ENCODE measurements around the gene JMJD1C. TPM values are rescaled to one million over a fixed set of nuclear protein-coding genes. Genes with fewer than 3 reads are reported as not detected.
"Not testable (repeated sequence)": the region's sequence is repeated elsewhere in the genome, so short reads cannot be mapped to it uniquely, and the experiment has no call there.

The JMJD1C gene
- total RNA-seq, 1 donor from 2014 or later: 83.7 TPM

GRCh38 chr10:63344269-63344668 lies 121.5 kb downstream of the JMJD1C start:
- Mint-ChIP-seq H3K4me3 (ENCODE audit: unreplicated experiment) (no peak overlapping the region), H3K36me3 (ENCODE audit: low read depth, unreplicated experiment) (no peaks in the 10 kb centered on the region), H3K4me1 (ENCODE audit: unreplicated experiment) (no peaks in the 10 kb centered on the region), H3K27ac (ENCODE audit: unreplicated experiment) (no peak overlapping the region), H3K9me3 (ENCODE audit: unreplicated experiment) (no peaks in the 10 kb centered on the region), H3K27me3 (ENCODE audit: unreplicated experiment) (no peaks in the 10 kb centered on the region)
- TF ChIP-seq CTCF (IDR thresholded peaks at IDR 0.05; ENCODE audit: unreplicated experiment): no peak
- DNase-seq (ENCODE audit: low spot score): no peak

GRCh38 chr10:63343476-63343875 lies 122.3 kb downstream of the JMJD1C start:
- no peaks in the 10 kb centered on the region for H3K9me3 Mint-ChIP-seq (ENCODE audit: unreplicated experiment)
- no peaks in the 10 kb centered on the region for H3K27me3 Mint-ChIP-seq (ENCODE audit: unreplicated experiment)
- no peak overlapping the region for H3K27ac Mint-ChIP-seq (ENCODE audit: unreplicated experiment)
- no peak for TF ChIP-seq CTCF (IDR thresholded peaks at IDR 0.05; ENCODE audit: unreplicated experiment)
- H3K36me3 Mint-ChIP-seq (ENCODE audit: low read depth, unreplicated experiment): no peaks in the 10 kb centered on the region
- no peak for DNase-seq (ENCODE audit: low spot score)
- H3K4me1 Mint-ChIP-seq (ENCODE audit: unreplicated experiment): no peaks in the 10 kb centered on the region
- H3K4me3 Mint-ChIP-seq (ENCODE audit: unreplicated experiment): no peak overlapping the region

- H3K4me3 Mint-ChIP-seq (ENCODE audit: unreplicated experiment); H3K27me3 Mint-ChIP-seq (ENCODE audit: unreplicated experiment); H3K4me1 Mint-ChIP-seq (ENCODE audit: unreplicated experiment); H3K27ac Mint-ChIP-seq (ENCODE audit: unreplicated experiment); DNase-seq (ENCODE audit: low spot score); H3K36me3 Mint-ChIP-seq (ENCODE audit: low read depth, unreplicated experiment); H3K9me3 Mint-ChIP-seq (ENCODE audit: unreplicated experiment): not testable (repeated sequence)
These were observed 126.1 kb downstream of the JMJD1C start for GRCh38 chr10:63339640-63340039.

GRCh38 chr10:63337455-63338251 lies 128.1 kb downstream of the JMJD1C start:
- Mint-ChIP-seq H3K27ac (ENCODE audit: unreplicated experiment) (no peak overlapping the region), H3K4me1 (ENCODE audit: unreplicated experiment) (no peaks in the 10 kb centered on the region), H3K4me3 (ENCODE audit: unreplicated experiment) (no peak overlapping the region), H3K36me3 (ENCODE audit: low read depth, unreplicated experiment) (no peaks in the 10 kb centered on the region), H3K27me3 (ENCODE audit: unreplicated experiment) (no peaks in the 10 kb centered on the region), H3K9me3 (ENCODE audit: unreplicated experiment) (no peaks in the 10 kb centered on the region)
- DNase-seq (ENCODE audit: low spot score): no peak
- no peak for TF ChIP-seq CTCF (IDR thresholded peaks at IDR 0.05; ENCODE audit: unreplicated experiment)

GRCh38 chr10:63331586-63331985 lies 134.2 kb downstream of the JMJD1C start:
- Mint-ChIP-seq H3K4me1 (ENCODE audit: unreplicated experiment) (no peaks in the 10 kb centered on the region), H3K27me3 (ENCODE audit: unreplicated experiment) (no peaks in the 10 kb centered on the region), H3K4me3 (ENCODE audit: unreplicated experiment) (no peak overlapping the region), H3K27ac (ENCODE audit: unreplicated experiment) (no peak overlapping the region), H3K36me3 (ENCODE audit: low read depth, unreplicated experiment) (no peaks in the 10 kb centered on the region), H3K9me3 (ENCODE audit: unreplicated experiment) (no peaks in the 10 kb centered on the region)
- no peak for TF ChIP-seq CTCF (IDR thresholded peaks at IDR 0.05; ENCODE audit: unreplicated experiment)
- no peak for DNase-seq (ENCODE audit: low spot score)
